Measurements from ENCODE around the gene PCDHA13. TPM values are rescaled to one million over a fixed set of nuclear protein-coding genes. Genes with fewer than 3 reads are reported as not detected.
"Not testable (repeated sequence)": the region's sequence is repeated elsewhere in the genome, so short reads cannot be mapped to it uniquely, and the experiment has no call there.

PCDHA13 gene
- total RNA-seq (1.8 TPM), polyA plus RNA-seq (ENCODE audit: insufficient read depth, low read depth, low replicate concordance) (0.49 TPM)
- long read RNA-seq, donor 1 = 0 reads
- long read RNA-seq, donor 2 = 0 reads
- long read RNA-seq, donor 3 = 0 reads
- long read RNA-seq, donor 4 = 0 reads
- long read RNA-seq, donor 5 = 0 reads
- long read RNA-seq, donor 6 = 0 reads
- long read RNA-seq, donor 7, full-length matches to known transcripts = 2 of 4 reads
- long read RNA-seq, donor 7, partial matches to known transcripts = 0 of 4 reads
- long read RNA-seq, donor 7, other reads (novel, unspliced or antisense) = 2 of 4 reads
- long read RNA-seq, donor 8 = 0 reads
- long read RNA-seq, donor 9 = 0 reads
- long read RNA-seq, donor 10, partial matches to known transcripts = 0 of 1 reads
- long read RNA-seq, donor 10, other reads (novel, unspliced or antisense) = 0 of 1 reads

DNA sequence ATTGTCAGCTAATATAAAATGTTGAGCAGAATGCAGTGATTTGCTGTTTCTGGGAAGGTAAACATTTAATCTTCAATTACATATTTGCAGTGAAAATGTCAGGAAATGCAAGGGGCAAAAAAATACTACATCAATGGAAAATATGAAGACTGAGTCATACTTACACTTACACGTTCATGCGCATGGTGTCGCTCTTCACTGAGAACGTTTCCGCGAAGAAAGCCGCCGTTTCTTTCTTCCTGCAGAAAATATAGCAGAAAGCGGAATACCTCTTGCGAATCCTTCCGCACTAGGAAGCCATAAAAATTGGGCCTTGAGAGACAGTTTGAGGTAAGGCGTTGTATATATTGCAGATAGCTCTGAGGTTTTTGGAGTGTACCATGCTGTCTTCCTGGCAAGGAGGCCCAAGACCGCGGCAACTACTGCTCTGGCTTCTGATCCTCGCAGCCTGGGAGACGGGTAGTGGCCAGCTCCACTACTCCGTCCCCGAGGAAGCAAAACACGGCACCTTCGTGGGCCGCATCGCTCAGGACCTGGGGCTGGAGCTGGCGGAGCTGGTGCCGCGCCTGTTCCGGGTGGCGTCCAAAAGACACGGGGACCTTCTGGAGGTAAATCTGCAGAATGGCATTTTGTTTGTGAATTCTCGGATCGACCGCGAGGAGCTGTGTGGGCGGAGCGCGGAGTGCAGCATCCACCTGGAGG lies at the start of gene PCDHA13:
TSS of gene PCDHA13 (plus strand) at position 236 of the 702 bp plus-strand sequence. CDS start at position 381, 145 bp downstream.
- Histone ChIP-seq H3K27ac (ENCODE audit: low read depth in 2 of 2, low read length in 2 of 2) (no peak within 1 kb of the TSS), H3K4me3 (ENCODE audit: low read length in 3 of 3) (peak within 1 kb of the TSS in 2 of 3 donors; percentile 37 to 44), H3K27me3 (ENCODE audit: control insufficient read depth, insufficient read depth, low read length) (no peaks in the 10 kb centered on the region), H3K9ac (ENCODE audit: low read length in 3 of 3) (no peak within 1 kb of the TSS), H3K36me3 (ENCODE audit: control insufficient read depth in 2 of 3, insufficient read depth in 3 of 3, low read length in 3 of 3) (no peaks in the 10 kb centered on the region), H3K4me1 (ENCODE audit: control insufficient read depth in 2 of 3, insufficient read depth in 2 of 3, low read depth in 1 of 3, low read length in 3 of 3) (no peaks in the 10 kb centered on the region), H3K9me3 (ENCODE audit: control insufficient read depth in 2 of 3, insufficient read depth in 1 of 3, low read length in 3 of 3) (peaks cover 1 to 11% (median 8%) of the 10 kb centered on the region in 3 donors)
- FAIRE-seq (no peak), DNase-seq (peak in 2 of 5 donors; percentile 1 to 9)
- intact Hi-C loops (cut with DNase I) = no loop called here
- TF ChIP-seq, protein P1, sequence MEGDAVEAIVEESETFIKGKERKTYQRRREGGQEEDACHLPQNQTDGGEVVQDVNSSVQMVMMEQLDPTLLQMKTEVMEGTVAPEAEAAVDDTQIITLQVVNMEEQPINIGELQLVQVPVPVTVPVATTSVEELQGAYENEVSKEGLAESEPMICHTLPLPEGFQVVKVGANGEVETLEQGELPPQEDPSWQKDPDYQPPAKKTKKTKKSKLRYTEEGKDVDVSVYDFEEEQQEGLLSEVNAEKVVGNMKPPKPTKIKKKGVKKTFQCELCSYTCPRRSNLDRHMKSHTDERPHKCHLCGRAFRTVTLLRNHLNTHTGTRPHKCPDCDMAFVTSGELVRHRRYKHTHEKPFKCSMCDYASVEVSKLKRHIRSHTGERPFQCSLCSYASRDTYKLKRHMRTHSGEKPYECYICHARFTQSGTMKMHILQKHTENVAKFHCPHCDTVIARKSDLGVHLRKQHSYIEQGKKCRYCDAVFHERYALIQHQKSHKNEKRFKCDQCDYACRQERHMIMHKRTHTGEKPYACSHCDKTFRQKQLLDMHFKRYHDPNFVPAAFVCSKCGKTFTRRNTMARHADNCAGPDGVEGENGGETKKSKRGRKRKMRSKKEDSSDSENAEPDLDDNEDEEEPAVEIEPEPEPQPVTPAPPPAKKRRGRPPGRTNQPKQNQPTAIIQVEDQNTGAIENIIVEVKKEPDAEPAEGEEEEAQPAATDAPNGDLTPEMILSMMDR (IDR thresholded peaks at IDR 0.05; ENCODE audit: borderline replicate concordance, extremely low read depth, insufficient read depth) = peak; percentile 20

GRCh38 chr5:140833993-140834392 lies 47.9 kb upstream of the PCDHA13 start, which contains the start of gene PCDHA7:
PCDHA7 (plus strand) TSS chr5:140834269; CDS start chr5:140834384, 115 bp downstream.
- Histone ChIP-seq H3K27me3 (ENCODE audit: control insufficient read depth, insufficient read depth, low read length) (no peaks in the 10 kb centered on the region), H3K4me3 (ENCODE audit: low read length in 3 of 3) (peak within 1 kb of the TSS in 2 of 3 donors; percentile 2 to 22), H3K36me3 (ENCODE audit: control insufficient read depth in 2 of 3, insufficient read depth in 3 of 3, low read length in 3 of 3) (no peaks in the 10 kb centered on the region), H3K9ac (ENCODE audit: low read length in 3 of 3) (no peak within 1 kb of the TSS), H3K4me1 (ENCODE audit: control insufficient read depth in 2 of 3, insufficient read depth in 2 of 3, low read depth in 1 of 3, low read length in 3 of 3) (no peaks in the 10 kb centered on the region), H3K27ac (ENCODE audit: low read depth in 2 of 2, low read length in 2 of 2) (no peak within 1 kb of the TSS), H3K9me3 (ENCODE audit: control insufficient read depth in 2 of 3, insufficient read depth in 1 of 3, low read length in 3 of 3) (peaks cover 0 to 13% (median 8%) of the 10 kb centered on the region in 3 donors)
- intact Hi-C loops (cut with DNase I) = no loop called here
- DNase-seq (peak in 1 of 5 donors; percentile 4), FAIRE-seq (no peak)
- TF ChIP-seq, protein P1 (IDR thresholded peaks at IDR 0.05; ENCODE audit: borderline replicate concordance, extremely low read depth, insufficient read depth) = no peak

DNA sequence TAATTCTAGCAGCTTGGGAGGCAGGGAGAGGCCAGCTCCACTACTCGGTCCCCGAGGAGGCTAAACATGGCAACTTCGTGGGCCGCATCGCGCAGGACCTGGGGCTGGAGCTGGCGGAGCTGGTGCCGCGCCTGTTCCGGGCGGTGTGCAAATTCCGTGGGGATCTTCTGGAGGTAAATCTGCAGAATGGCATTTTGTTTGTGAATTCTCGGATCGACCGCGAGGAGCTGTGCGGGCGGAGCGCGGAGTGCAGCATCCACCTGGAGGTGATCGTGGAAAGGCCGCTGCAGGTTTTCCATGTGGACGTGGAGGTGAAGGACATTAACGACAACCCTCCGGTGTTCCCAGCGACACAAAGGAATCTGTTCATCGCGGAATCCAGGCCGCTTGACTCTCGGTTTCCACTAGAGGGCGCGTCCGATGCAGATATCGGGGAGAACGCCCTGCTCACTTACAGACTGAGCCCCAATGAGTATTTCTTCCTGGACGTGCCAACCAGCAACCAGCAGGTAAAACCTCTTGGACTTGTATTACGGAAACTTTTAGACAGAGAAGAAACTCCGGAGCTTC lies 47.4 kb upstream of the PCDHA13 start:
- intact Hi-C loops (cut with DNase I) = not testable (repeated sequence)

More for the DNA sequence above, 47.4 kb upstream of the PCDHA13 start:
- H3K9me3 ChIP-seq (ENCODE audit: control insufficient read depth in 2 of 3, insufficient read depth in 1 of 3, low read length in 3 of 3) = peaks cover 0 to 13% (median 8%) of the 10 kb centered on the region in 3 donors
- H3K4me3 ChIP-seq (ENCODE audit: low read length in 3 of 3) = peak overlapping the region in 2 of 3 donors; percentile 2 to 22
- not testable (repeated sequence) for H3K27me3 ChIP-seq (ENCODE audit: control insufficient read depth, insufficient read depth, low read length); H3K36me3 ChIP-seq (ENCODE audit: control insufficient read depth in 2 of 3, insufficient read depth in 3 of 3, low read length in 3 of 3); H3K27ac ChIP-seq (ENCODE audit: low read depth in 2 of 2, low read length in 2 of 2); FAIRE-seq; H3K4me1 ChIP-seq (ENCODE audit: control insufficient read depth in 2 of 3, insufficient read depth in 2 of 3, low read depth in 1 of 3, low read length in 3 of 3); H3K9ac ChIP-seq (ENCODE audit: low read length in 3 of 3); DNase-seq

Data from kidney (tissue), 22 donors.